RWPE2 (cell line): ENCODE results near the gene ARHGAP40.

Experiments used
- ATAC-seq: fragments of 200-7000 bp; cut with Tn5 transposase; 3 replicates; pipeline ENCODE4 v1.9.1; 2021; ENCODE audit warnings: low read depth
- DNase-seq: peaks from one replicate; pipeline ENCODE4 v3.0.0-alpha.2; 2020; ENCODE audit warnings: low spot score
- H3K27ac ChIP-seq: fragments of 450-650 bp; 2 replicates; pipeline ENCODE4 v1.5.1; 2017; ENCODE audit warnings: mild to moderate bottlenecking; ENCODE audit not compliant: poor library complexity, severe bottlenecking
- H3K27me3 ChIP-seq: fragments of 250-450 bp; sonication (Bioruptor Pico); 2 replicates; pipeline ENCODE4 v1.5.1; 2021; ENCODE audit warnings: mild to moderate bottlenecking, moderate library complexity; ENCODE audit not compliant: insufficient read depth, poor library complexity, severe bottlenecking
- H3K36me3 ChIP-seq: fragments of 250-450 bp; sonication (Bioruptor Pico); 2 replicates; pipeline ENCODE4 v1.5.1; 2020; ENCODE audit warnings: low read depth, mild to moderate bottlenecking, moderate library complexity
- H3K4me1 ChIP-seq: fragments of 250-450 bp; sonication (Bioruptor Pico); 2 replicates; pipeline ENCODE4 v1.5.1; 2021; ENCODE audit warnings: mild to moderate bottlenecking, moderate library complexity; ENCODE audit not compliant: insufficient read depth, poor library complexity, severe bottlenecking
- H3K4me3 ChIP-seq: fragments of 250-450 bp; sonication (Bioruptor Pico); 2 replicates; pipeline ENCODE4 v1.5.1; 2021; ENCODE audit warnings: mild to moderate bottlenecking, moderate library complexity; ENCODE audit not compliant: severe bottlenecking
- H3K9me3 ChIP-seq: fragments of 250-450 bp; sonication (Bioruptor Pico); 2 replicates; pipeline ENCODE4 v1.5.1; 2021; ENCODE audit warnings: mild to moderate bottlenecking, moderate library complexity; ENCODE audit not compliant: severe bottlenecking
- TF ChIP-seq, protein P1 (sequence below): fragments of 450-650 bp; IDR thresholded peaks from one replicate; pipeline ENCODE4 v1.5.1; 2017; ENCODE audit warnings: mild to moderate bottlenecking, moderate library complexity; ENCODE audit not compliant: poor library complexity, severe bottlenecking

ARHGAP40 gene

DNA sequence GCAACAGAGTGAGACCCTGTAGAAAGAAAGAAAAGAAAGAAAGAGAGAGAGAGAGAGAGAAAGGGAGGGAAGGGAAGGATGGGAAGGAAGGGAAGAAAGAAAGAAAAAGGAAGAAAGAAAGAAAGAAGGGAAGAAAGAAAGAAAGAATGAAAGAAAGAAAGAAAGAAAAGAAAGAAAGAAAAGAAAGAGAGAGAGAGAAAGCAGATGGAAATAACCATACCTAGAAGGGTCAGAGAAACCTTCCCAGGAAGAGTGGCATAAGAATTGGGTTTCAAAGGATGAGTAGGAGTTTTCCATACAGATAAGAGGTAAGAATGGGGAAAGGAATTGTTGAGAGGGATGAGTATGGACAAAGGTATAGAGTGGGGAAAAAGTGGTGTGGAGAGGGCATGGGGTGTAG is 68.1 kb downstream of the ARHGAP40 start:
- no peak for ATAC-seq
- Histone ChIP-seq H3K36me3 (no peaks in the 10 kb centered on the region), H3K9me3 (no peaks in the 10 kb centered on the region), H3K4me1 (peaks cover 5% of the 10 kb centered on the region), H3K4me3 (no peak overlapping the region), H3K27ac (no peak overlapping the region), H3K27me3 (peaks cover 37% of the 10 kb centered on the region)
- TF ChIP-seq, protein P1, sequence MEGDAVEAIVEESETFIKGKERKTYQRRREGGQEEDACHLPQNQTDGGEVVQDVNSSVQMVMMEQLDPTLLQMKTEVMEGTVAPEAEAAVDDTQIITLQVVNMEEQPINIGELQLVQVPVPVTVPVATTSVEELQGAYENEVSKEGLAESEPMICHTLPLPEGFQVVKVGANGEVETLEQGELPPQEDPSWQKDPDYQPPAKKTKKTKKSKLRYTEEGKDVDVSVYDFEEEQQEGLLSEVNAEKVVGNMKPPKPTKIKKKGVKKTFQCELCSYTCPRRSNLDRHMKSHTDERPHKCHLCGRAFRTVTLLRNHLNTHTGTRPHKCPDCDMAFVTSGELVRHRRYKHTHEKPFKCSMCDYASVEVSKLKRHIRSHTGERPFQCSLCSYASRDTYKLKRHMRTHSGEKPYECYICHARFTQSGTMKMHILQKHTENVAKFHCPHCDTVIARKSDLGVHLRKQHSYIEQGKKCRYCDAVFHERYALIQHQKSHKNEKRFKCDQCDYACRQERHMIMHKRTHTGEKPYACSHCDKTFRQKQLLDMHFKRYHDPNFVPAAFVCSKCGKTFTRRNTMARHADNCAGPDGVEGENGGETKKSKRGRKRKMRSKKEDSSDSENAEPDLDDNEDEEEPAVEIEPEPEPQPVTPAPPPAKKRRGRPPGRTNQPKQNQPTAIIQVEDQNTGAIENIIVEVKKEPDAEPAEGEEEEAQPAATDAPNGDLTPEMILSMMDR = no peak
- DNase-seq = no peak

DNA sequence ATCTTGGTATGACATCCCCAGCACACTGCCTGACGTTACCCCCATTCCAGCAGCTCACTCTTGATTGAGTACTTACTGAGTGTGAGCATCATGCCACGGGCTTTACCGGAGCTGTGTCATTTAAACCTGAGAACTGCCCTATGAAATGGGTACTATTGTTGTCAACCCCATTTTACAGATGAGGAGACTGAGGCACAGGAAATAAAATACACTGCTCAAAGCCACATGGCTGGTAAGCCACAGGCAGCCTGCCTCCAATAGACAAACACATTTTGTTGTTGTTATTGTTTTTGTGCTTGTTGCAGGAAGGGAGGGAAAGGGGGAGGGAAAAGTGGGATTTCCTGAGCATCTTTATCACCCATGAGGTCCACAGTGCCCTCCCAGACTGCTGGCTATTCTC is 69.2 kb downstream of the ARHGAP40 start:
- TF ChIP-seq, protein P1 = no peak

DNA sequence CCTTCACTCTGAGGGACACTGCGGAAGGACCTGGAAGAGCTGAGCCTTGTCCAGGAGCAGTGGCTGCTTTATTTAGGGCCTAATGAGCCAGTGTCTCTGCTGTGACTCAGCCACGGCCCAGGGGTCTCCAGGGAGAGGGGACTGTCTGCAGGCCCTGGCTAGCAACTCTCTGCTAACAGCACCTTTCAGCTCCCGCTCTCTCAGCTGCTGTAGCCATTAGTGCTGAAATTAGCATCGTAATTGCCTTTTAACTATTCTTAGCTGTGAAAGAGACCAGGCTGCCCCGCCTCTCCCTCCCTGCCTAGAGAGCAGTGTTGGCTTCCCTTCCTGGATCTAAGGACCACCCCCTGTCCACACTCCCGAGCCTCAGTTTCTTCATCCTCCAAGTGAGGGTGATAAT is 69.6 kb downstream of the ARHGAP40 start:
- TF ChIP-seq, protein P1 = no peak
- no peaks in the 10 kb centered on the region for H3K9me3 ChIP-seq
- no peak overlapping the region for H3K4me3 ChIP-seq
- peak; percentile 62 for DNase-seq
- ATAC-seq = no peak
- H3K27ac ChIP-seq = no peak overlapping the region
- peaks cover 27% of the 10 kb centered on the region for H3K27me3 ChIP-seq
- H3K36me3 ChIP-seq = no peaks in the 10 kb centered on the region
- H3K4me1 ChIP-seq = peaks cover 5% of the 10 kb centered on the region

More for the DNA sequence above, 69.2 kb downstream of the ARHGAP40 start:
- no peak overlapping the region for H3K4me3 ChIP-seq
- H3K27ac ChIP-seq = no peak overlapping the region
- H3K9me3 ChIP-seq = no peaks in the 10 kb centered on the region
- peaks cover 28% of the 10 kb centered on the region for H3K27me3 ChIP-seq
- ATAC-seq (no peak), DNase-seq (peak; percentile 56)
- H3K4me1 ChIP-seq = peaks cover 5% of the 10 kb centered on the region
- H3K36me3 ChIP-seq = no peaks in the 10 kb centered on the region

DNA sequence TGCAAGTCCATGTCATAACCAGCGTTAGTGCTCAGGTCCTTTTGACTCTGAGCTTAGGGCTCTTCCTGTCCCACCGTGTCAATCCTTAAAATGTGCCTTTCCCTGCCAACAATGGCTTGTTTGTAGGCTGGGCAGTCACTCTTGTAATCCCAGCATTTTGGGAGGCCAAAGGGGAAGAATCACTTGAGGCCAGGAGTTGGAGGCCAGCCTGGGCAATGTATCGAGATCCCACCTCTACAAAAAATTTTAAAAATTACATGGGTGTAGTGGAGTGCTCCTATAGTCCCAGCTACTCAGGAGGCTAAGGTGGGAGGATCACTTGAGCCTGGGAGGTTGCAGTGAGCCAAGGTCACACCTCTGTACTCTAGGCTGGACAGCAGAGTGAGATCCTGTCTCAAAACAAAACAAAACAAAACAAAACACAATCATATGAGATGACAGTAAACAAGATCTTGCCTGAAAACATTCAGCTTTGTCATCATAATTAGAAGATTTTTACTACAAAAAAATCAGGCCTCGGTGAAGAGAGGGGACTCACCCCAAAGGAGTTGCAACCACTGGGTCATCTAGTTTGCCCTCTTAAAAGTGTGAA is 70.2 kb downstream of the ARHGAP40 start:
- Histone ChIP-seq H3K27ac (no peak overlapping the region), H3K4me1 (peaks cover 5% of the 10 kb centered on the region), H3K27me3 (peaks cover 27% of the 10 kb centered on the region), H3K4me3 (no peak overlapping the region), H3K9me3 (no peaks in the 10 kb centered on the region), H3K36me3 (no peaks in the 10 kb centered on the region)
- TF ChIP-seq, protein P1 = no peak
- peak; percentile 25 for DNase-seq
- no peak for ATAC-seq

DNA sequence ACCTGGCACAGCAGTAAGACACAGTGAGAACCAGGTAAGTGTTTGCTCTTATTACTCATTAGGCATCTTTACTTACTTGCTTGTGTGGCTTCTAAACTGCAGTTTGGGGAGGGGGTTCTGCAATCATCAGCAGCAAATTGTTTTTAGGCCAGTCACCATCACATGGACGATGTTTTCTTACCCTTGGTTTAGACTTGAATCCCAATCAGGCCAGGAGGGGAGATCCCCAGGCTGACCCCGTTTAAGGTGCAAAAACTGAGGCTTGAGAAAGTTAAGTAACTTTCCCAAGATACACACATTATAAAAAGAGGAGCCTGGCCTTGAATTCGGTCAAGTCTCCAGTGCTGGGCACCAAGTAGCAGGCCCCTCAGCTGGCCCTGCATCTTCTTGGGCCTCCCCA is 70.9 kb downstream of the ARHGAP40 start:
- no peak overlapping the region for H3K27ac ChIP-seq
- TF ChIP-seq, protein P1 = no peak
- no peak overlapping the region for H3K4me3 ChIP-seq
- ATAC-seq = no peak
- H3K36me3 ChIP-seq = no peaks in the 10 kb centered on the region
- H3K9me3 ChIP-seq = no peaks in the 10 kb centered on the region
- DNase-seq = no peak
- H3K27me3 ChIP-seq = peaks cover 24% of the 10 kb centered on the region
- peaks cover 5% of the 10 kb centered on the region for H3K4me1 ChIP-seq
